Measurements from ENCODE around the gene CDK14.
"Not testable (repeated sequence)": the region's sequence is repeated elsewhere in the genome, so short reads cannot be mapped to it uniquely, and the experiment has no call there.

Gene CDK14

DNA sequence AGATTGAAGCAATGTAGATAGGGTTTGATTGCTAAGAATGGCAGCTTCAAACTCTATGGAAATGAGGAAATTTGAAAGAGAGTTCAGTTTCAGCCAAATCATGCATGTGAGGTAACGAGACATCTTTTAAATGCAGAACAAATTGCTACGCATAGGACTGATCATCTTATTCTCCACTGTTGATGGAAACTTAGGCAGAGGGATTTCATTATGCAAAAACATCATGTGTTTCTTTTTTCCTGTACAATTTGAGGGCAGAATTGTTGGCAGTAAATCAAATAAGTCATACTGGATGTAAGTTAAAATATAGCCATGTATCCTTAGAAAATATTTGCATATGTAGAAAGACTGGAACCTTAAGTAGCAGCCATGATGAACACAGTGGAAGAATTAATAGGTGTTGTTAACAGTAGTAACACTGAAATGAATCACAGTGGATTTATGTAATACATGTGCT lies 327.4 kb downstream of the CDK14 start:
- peak; percentile 56 for DNase-seq

DNA sequence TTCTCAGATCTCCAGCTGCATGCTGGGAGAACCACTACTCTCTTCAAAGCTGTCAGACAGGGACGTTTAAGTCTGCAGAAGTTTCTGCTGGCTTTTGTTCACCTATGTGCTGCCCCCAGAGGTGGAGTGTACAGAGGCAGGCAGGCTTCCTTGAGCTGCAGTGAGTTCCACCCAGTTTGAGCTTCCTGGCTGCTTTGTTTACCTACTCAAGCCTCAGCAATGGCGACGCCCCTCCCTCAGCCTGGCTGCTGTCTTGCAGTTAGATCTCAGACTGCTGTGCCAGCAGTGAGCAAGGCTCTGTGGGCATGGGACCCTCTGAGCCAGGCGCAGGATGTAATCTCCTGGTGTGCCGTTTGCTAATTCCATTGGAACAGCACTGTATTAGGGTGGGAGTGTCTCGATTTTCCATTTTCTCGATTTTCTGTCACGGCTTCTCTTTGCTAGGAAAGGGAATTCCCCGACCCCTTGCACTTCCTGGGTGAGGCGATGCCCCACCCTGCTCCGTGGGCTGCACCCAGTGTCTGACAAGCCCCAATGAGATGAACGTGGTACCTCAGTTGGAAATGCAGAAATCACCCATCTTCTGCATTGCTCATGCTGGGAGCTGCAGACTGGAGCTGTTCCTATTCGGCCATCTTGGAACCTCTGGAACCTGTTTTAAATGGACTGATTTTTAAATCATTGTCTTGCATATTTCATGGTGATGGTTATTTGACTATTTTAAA lies 332.7 kb downstream of the CDK14 start:
- not testable (repeated sequence) for DNase-seq

GRCh38 chr7:90931986-90932916 lies 336.1 kb downstream of the CDK14 start:
- no peak for DNase-seq

- DNase-seq: no peak
Measured at GRCh38 chr7:90933041-90933440, 336.9 kb downstream of the CDK14 start.

DNA sequence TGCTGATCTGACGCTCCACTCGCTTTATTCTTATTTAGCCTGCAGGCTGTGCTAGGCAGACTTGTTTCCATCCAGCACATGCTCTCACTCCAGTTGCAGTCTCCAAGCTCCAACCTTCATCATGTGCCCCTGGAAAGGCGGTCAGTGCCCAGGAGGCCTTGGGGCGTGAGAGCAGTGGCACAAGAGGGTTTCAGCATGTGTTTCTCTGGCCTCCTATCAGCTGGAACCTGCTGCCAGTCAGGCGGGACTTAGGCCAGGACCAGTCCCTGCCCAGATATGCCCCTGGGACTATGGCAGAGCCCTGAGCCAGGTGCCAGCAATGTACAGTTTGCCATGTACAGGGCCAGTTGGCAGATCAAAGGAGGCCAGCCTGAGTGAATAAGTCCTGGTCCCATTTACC lies 337.9 kb downstream of the CDK14 start:
- no peak for DNase-seq

- DNase-seq: no peak
Measured at GRCh38 chr7:90938371-90938770, 342.2 kb downstream of the CDK14 start.

- no peak for DNase-seq
Measured at GRCh38 chr7:90939666-90940065, 343.5 kb downstream of the CDK14 start.

GRCh38 chr7:90944021-90944420 lies 347.9 kb downstream of the CDK14 start:
- no peak for DNase-seq

DNA sequence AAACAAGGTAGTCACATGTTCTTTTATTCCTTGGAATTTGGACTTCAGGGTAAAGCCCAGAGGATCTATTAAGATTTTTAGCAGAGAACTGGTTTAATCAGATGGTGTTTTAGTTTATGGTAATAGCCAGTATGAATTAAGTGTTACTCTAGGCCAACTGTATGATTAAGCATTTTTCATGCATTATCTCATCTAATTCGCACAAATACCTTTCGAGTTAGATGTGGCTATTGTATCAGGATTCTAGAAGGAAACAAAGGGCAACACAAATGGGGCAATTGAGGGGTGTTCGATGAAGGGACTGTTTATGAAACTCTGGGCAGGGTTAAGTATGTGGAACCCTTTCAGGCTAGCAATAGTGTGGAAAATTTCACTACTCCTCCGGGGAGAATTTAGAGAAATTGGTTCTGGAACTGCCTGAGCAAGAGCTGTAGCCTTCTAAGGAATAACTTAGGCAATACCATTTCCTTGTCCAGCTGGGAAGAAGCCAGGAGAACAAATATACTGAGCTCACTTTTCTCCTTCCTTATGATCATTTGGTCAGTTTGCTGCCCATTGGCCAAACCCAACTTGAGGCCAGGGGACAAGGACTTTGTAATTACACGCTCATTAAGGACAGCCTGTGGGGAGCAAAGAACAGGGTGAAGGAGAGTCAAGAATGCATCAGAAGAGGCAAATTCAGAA lies 349.1 kb downstream of the CDK14 start:
- no peak for DNase-seq

DNA sequence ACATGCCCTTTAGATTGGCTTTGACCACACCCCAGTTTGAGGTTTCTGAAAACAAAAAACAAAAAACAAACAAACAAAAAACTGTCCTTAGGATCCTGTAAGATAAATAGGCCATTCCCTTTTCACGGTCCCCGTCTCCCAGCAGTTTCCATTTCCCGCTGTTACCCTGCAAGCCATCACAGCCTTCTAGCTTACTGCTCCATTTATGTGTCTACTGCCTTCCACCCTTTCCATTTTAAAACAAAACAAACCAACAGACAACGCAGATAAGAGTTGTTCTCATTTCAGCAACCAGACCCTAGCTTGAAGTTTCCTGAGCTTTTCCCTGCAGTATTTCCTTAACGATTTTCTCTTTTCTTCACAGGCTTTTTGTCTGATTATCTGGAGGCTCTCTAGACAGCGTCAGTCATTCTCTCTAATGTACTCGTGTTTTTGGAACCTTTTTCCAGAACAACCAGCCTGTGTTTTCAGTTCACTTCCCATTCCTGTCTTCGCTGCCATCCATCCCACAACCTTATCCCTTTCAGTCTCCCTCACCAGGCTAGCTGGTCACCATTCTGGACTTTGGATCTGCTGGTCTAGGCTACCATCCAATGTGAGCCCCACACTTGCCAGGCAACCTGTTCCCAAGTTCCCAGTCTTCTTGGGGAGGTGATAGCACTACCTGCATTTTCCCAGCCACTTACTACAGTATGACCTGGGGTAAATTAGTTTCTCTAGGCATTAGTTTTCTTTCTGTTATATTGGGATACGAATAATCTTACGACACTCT lies 350.8 kb downstream of the CDK14 start:
- DNase-seq: no peak

DNA sequence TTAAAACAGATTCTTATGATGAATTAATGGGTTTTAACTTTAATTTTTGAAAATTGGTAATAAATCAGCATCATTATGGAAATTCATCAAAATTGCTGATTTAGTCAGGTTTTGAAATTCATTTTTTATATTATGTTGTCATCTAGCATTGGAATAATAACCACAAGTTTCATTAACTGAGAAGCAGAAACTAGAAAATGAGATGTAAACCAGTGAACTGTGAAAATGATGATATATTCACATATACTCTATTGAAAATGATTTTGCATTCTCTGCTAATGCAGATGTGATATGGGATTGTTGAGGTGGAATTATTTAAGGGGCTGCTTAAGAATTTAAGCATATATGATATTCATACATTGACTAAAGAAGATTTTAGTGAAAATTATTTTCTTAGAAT lies 352.0 kb downstream of the CDK14 start:
- no peak for DNase-seq

DNA sequence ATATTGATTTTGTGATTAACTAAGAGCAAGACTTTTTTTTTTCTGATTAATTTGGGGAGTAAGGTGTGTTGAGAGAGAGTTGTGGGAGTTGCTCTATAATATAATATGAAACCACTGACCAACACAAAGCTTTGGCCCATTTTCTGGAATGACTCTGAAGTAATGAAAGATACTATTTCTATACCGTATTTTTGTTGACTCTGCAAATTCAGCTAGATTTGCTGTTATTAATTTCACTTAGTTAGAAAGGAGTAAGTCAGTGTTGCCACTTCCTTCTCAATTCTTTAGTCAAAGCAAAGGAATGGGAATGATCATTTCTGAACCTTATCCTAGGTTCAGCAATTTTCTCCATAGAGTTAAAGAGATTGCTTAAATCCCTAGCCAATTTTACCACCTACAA lies 355.1 kb downstream of the CDK14 start:
- no peak for DNase-seq

DNA sequence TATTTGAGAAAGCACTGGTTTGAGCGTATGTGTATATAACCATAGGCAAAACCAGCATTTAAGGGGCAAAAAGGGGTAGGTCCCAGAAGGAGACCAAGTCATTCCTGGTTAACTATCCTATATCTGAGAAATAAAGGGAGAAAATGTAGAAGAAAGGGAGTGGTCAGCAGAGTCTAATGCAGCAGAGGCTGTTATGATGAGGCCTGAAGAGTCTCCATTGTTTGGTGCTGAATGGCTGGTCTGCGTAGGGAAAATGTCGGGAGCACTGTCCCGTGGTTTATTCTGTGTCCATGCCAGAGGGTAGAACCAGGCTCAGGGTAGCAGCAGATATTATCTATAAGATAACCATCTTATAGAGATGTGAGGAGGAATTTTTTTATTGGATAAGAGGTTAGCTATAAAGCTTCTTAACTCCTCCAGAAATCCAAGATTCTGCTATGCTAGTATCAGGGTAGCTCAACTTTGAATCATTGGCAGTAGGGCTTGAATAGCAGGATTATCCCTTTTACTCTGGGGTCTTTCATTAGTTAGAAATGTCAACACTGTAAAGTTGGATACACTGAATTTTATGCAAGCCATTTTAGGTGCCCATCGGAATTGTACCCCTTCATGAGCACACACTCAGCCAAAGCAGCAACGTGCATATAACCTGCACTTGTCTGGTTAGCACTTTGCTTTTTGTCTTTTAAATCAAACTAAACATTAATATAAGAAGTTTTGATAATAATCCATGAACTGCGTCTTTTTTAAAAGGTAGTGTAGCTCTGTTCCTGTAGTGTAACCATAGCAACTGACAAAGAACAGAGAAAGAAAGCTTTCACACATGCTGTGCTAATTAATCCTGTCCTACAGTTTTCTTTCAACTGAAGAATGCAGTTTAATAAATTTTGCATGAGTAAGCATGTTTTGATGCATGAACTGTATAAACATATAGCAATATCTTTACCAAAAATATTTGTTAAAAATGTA lies 356.1 kb downstream of the CDK14 start:
- DNase-seq: peak; percentile 78

- DNase-seq: peak; percentile 36
Measured at GRCh38 chr7:90955641-90956207, 359.6 kb downstream of the CDK14 start.

GRCh38 chr7:90957883-90958282 lies 361.8 kb downstream of the CDK14 start:
- DNase-seq: no peak

DNA sequence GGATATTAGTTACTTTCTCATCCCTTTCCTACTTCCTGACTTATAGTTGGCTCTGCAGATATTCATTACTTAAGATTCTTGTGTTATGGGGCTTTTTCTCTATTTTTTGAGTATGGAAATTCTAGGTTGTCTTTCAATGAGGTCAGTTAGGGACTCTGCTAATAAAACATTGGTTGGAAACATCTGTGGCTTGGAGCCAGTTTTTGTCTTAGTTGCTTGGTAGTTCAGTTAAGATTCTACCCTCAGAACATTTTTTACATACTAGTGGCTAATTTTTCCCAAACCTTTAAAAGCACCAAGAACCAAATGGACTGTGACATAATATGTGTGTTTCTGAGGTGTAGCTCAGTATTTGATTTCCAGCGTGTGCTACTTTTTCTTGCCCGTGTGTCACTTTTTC lies 362.5 kb downstream of the CDK14 start:
- DNase-seq: no peak

GRCh38 chr7:90961037-90961725 lies 365.1 kb downstream of the CDK14 start:
- DNase-seq: no peak

DNA sequence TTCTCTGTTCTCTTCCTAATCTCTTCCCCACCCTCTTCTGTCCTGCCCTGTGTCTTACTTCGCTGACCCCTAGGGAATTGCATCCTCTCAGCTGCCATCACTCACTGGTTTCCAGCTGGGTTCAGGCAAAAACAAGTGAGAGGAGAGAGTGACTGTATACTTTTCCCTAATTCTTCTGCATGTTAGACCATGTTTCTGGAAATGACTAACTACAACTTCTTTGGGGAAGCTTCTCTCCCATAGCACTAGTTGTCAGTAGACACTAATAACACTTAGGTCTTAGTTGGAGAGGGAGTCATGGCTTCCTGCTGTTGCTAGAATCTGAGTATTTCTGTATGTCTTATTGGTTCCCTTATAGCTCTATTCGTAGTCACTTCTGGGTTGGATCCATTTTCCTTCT lies 369.1 kb downstream of the CDK14 start:
- no peak for DNase-seq

DNA sequence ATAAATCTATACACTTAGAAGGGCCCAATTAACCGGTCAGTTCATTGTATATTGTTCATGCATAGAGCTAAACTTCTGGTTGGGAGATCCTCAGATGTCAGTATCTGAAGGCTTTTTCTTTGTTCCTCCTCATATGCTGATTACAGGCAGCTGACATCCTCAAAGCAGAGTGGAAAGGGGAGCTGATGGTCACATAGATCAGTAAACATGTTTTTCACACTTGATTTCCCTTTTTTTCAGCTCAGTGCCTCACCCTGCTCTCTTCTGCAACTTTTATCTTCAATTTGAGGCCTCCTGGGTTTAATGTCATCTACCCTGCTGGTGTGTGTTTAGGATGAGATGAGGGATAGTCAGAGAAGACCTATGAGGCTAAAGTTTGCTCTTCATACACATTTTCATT lies 370.2 kb downstream of the CDK14 start:
- peak; percentile 62 for DNase-seq

GRCh38 chr7:90968871-90969270 lies 372.8 kb downstream of the CDK14 start:
- DNase-seq: no peak

All from eye (tissue), 1 donor.